NB4 (cell line): ENCODE data around the gene SLC39A11.

ENCODE experiments used
- DNase-seq: peaks from one replicate; pipeline ENCODE4 v3.0.0; 2010; ENCODE audit warnings: low read depth
- H3K4me3 ChIP-seq: one replicate; pipeline ENCODE4 v1.5.1; 2011; ENCODE audit warnings: mild to moderate bottlenecking, low read depth, low read length, moderate library complexity
- MYC ChIP-seq: IDR thresholded peaks from 2 replicates; pipeline ENCODE4 v1.6.1; 2011; ENCODE audit warnings: low read depth, low read length
- POLR2A ChIP-seq: IDR thresholded peaks from 2 replicates; pipeline ENCODE4 v1.6.1; 2011; ENCODE audit warnings: mild to moderate bottlenecking; ENCODE audit not compliant: insufficient read length; ENCODE audit errors: extremely low read depth
- TF ChIP-seq, protein P1 (sequence below): IDR thresholded peaks from 2 replicates; pipeline ENCODE4 v1.6.1; 2011; ENCODE audit warnings: low read depth, low read length
- TF ChIP-seq, protein P2 (sequence below): IDR thresholded peaks from one replicate; pipeline ENCODE4 v1.5.1; 2012; ENCODE audit warnings: low read depth, low read length

The SLC39A11 gene

DNA sequence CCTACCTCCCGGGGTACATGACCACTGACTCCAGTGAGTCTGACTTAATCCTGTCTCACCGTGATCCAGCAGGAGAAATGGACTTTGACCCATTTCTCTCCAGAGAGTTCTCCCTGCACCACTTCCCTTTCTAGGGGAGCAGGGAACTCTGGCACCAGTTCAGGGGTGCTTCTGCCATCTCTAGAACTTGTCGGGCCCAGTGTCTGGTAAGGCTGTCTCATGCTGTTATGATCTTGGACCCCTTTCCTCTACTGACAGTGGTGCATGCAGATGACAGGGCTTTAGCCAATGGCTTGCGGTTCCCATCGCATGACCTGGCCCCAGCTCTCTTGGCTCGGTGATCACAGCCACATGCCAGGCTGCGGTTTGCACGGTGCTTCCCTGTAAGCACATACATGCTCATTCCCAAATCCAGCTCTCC is 62.0 kb downstream of the SLC39A11 start:
- no peak for DNase-seq
- TF ChIP-seq MYC (no peak), POLR2A (no peak)
- TF ChIP-seq, protein P1, sequence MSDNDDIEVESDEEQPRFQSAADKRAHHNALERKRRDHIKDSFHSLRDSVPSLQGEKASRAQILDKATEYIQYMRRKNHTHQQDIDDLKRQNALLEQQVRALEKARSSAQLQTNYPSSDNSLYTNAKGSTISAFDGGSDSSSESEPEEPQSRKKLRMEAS, result no peak
- TF ChIP-seq, protein P2, sequence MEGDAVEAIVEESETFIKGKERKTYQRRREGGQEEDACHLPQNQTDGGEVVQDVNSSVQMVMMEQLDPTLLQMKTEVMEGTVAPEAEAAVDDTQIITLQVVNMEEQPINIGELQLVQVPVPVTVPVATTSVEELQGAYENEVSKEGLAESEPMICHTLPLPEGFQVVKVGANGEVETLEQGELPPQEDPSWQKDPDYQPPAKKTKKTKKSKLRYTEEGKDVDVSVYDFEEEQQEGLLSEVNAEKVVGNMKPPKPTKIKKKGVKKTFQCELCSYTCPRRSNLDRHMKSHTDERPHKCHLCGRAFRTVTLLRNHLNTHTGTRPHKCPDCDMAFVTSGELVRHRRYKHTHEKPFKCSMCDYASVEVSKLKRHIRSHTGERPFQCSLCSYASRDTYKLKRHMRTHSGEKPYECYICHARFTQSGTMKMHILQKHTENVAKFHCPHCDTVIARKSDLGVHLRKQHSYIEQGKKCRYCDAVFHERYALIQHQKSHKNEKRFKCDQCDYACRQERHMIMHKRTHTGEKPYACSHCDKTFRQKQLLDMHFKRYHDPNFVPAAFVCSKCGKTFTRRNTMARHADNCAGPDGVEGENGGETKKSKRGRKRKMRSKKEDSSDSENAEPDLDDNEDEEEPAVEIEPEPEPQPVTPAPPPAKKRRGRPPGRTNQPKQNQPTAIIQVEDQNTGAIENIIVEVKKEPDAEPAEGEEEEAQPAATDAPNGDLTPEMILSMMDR, result no peak
- no peak overlapping the region for H3K4me3 ChIP-seq

DNA sequence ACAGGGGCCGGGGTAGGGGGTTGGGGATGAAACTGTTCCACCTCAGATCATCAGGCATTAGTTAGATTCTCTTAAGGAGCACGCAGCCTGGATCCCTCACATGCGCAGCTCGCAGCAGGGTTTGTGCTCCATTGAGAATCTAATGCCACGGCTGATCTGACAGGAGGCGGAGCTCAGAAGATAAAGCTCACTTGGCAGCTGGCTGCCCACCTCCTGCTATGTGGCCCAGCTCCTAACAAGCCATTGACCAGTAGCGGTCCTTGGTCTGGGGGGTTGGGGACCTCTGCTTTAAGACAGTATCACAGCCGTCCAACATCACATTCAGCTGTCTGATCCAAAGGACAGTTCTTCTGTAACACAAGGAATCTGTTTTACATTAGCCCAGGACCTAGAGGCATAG is 62.5 kb downstream of the SLC39A11 start:
- TF ChIP-seq POLR2A (no peak), MYC (no peak)
- TF ChIP-seq, protein P1, result no peak
- TF ChIP-seq, protein P2, result no peak
- DNase-seq, result no peak
- no peak overlapping the region for H3K4me3 ChIP-seq

DNA sequence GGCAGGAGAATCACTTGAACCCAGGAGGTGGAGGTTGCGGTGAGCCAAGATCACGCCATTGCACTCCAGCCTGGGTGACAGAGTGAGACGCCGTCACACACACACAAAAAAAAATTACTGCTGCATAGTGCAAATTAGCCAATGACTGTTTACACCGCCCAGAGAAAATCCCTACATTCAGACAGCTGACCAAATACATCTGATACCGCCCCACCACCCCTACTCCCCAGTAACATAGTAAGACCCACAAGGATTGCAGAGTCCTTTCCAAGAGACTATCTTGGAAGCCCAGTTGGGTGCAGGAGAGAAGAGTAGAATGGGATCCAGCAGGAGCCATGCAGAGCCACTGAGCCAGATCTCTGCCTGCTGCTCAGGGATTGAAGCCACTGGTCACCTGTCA is 63.5 kb downstream of the SLC39A11 start:
- TF ChIP-seq, protein P2, result no peak
- TF ChIP-seq POLR2A (no peak), MYC (no peak)
- TF ChIP-seq, protein P1, result no peak
- no peak overlapping the region for H3K4me3 ChIP-seq
- no peak for DNase-seq

DNA sequence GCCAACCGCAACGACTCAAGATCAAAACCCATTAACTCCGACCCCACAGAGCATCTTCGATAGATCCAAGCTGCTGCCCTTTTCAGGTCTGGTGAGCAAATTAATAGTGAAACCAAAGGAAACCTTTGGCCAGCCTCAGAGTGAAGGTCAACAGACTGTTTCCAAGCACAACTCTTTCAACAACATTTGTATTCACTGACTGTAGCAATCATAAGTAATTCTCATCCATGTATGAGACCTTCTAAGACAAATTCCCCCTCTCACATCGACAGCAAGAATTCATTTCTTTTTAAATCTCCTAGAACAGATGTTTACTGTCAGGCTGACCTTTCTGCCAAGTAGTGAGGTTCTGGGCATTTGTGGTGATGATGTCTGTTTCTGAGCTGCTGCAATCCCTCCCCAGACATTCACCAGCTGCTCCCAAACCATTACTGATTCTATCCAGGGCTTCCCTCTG is 64.2 kb downstream of the SLC39A11 start:
- TF ChIP-seq POLR2A (no peak), MYC (no peak)
- TF ChIP-seq, protein P2, result no peak
- TF ChIP-seq, protein P1, result no peak
- DNase-seq, result no peak
- no peak overlapping the region for H3K4me3 ChIP-seq

DNA sequence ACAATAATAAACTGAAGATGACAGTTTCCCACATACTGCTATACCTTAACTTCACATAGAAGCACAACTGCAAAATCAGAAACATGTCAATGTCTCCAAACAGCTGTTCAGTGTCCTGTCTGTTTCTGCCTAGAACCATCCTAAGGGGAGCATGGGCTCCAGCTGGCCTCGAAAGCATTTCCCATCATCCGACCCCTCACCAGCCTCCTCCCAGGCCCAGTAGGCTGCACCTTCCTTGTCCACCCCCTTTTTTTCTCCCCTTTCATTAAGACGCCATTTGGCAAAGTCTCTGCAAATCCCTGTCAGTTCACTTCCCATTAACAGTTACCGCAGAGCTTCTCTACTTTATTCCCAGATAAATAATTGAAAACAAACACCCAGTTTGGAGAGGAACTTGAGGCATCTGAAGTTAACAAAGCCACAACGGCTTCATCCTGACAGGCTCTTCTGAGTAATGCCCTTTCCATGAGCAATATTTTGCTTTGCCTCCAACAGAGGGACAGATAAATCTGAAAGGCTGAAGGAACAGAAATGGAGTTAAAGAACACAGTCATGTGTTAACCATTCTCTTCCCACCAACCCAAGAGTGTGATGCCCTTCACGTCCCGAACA is 65.3 kb downstream of the SLC39A11 start:
- no peak for TF ChIP-seq MYC
- TF ChIP-seq, protein P1, result no peak
- TF ChIP-seq, protein P2, result no peak
- no peak for TF ChIP-seq POLR2A

More for the DNA sequence above, 65.3 kb downstream of the SLC39A11 start:
- no peak overlapping the region for H3K4me3 ChIP-seq
- no peak for DNase-seq
